ENCODE results near the gene EVI5.
"Not testable (repeated sequence)": the region's sequence is repeated elsewhere in the genome, so short reads cannot be mapped to it uniquely, and the experiment has no call there.

EVI5 gene

GRCh38 chr1:92747735-92748134, 37.2 kb downstream of the EVI5 start:
- DNase-seq (ENCODE audit: low spot score) = no peak

GRCh38 chr1:92746255-92746654, 38.7 kb downstream of the EVI5 start:
- DNase-seq (ENCODE audit: low spot score) = not testable (repeated sequence)

GRCh38 chr1:92743221-92743620, 41.7 kb downstream of the EVI5 start:
- DNase-seq (ENCODE audit: low spot score) = no peak

- DNase-seq (ENCODE audit: low spot score) = no peak
Measured at GRCh38 chr1:92739669-92740524, 45.0 kb downstream of the EVI5 start.

GRCh38 chr1:92736395-92736794, 48.5 kb downstream of the EVI5 start:
- no peak for DNase-seq (ENCODE audit: low spot score)

GRCh38 chr1:92730476-92730875, 54.4 kb downstream of the EVI5 start:
- no peak for DNase-seq (ENCODE audit: low spot score)

GRCh38 chr1:92728697-92729096, 56.2 kb downstream of the EVI5 start:
- DNase-seq (ENCODE audit: low spot score) = no peak

GRCh38 chr1:92723713-92724112, 61.2 kb downstream of the EVI5 start:
- not testable (repeated sequence) for DNase-seq (ENCODE audit: low spot score)

GRCh38 chr1:92721886-92722285, 63.0 kb downstream of the EVI5 start:
- no peak for DNase-seq (ENCODE audit: low spot score)

- DNase-seq (ENCODE audit: low spot score) = not testable (repeated sequence)
Measured at GRCh38 chr1:92721157-92721556, 63.8 kb downstream of the EVI5 start.

GRCh38 chr1:92715476-92715951, 69.4 kb downstream of the EVI5 start:
- not testable (repeated sequence) for DNase-seq (ENCODE audit: low spot score)

GRCh38 chr1:92713939-92714338, 71.0 kb downstream of the EVI5 start:
- DNase-seq (ENCODE audit: low spot score) = no peak

GRCh38 chr1:92711473-92712165, 73.3 kb downstream of the EVI5 start:
- no peak for DNase-seq (ENCODE audit: low spot score)

- DNase-seq (ENCODE audit: low spot score) = no peak
Measured at GRCh38 chr1:92709738-92710137, 75.2 kb downstream of the EVI5 start.

GRCh38 chr1:92708368-92708950, 76.4 kb downstream of the EVI5 start:
- no peak for DNase-seq (ENCODE audit: low spot score)

- DNase-seq (ENCODE audit: low spot score) = no peak
Measured at GRCh38 chr1:92707709-92708108, 77.2 kb downstream of the EVI5 start.

GRCh38 chr1:92707292-92707691, 77.6 kb downstream of the EVI5 start:
- no peak for DNase-seq (ENCODE audit: low spot score)

- no peak for DNase-seq (ENCODE audit: low spot score)
Measured at GRCh38 chr1:92705446-92705845, 79.5 kb downstream of the EVI5 start.

- DNase-seq (ENCODE audit: low spot score) = no peak
Measured at GRCh38 chr1:92701147-92701546, 83.8 kb downstream of the EVI5 start.

GRCh38 chr1:92698932-92699331, 86.0 kb downstream of the EVI5 start:
- no peak for DNase-seq (ENCODE audit: low spot score)

GRCh38 chr1:92695104-92695503, 89.8 kb downstream of the EVI5 start:
- DNase-seq (ENCODE audit: low spot score) = no peak

GRCh38 chr1:92691925-92692324, 93.0 kb downstream of the EVI5 start:
- no peak for DNase-seq (ENCODE audit: low spot score)
